ENCODE results near the gene P2RX3.

The P2RX3 gene

DNA sequence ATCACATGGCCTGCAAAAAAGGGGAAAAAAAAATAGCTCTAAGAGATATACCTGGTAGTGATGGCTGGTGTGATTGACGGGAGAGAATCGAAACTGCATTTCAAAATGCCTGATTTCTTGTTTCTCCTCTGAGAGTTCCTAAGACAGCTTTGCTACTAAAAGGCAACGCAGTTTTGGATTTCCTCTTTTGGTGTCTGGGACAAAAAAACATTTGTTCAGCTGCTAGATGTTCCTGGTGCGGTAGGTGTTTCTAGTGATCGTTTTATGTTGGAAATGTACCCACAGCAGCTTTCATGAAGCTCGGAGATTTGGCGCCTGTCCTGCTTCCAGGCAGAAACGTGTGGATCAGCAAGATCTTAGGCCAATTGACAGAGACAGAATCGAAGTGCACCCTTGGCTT is 18.1 kb downstream of the P2RX3 start:
- H3K4me3 ChIP-seq (ENCODE audit: low read depth, low read length): no peak overlapping the region
- TF ChIP-seq, protein P1, sequence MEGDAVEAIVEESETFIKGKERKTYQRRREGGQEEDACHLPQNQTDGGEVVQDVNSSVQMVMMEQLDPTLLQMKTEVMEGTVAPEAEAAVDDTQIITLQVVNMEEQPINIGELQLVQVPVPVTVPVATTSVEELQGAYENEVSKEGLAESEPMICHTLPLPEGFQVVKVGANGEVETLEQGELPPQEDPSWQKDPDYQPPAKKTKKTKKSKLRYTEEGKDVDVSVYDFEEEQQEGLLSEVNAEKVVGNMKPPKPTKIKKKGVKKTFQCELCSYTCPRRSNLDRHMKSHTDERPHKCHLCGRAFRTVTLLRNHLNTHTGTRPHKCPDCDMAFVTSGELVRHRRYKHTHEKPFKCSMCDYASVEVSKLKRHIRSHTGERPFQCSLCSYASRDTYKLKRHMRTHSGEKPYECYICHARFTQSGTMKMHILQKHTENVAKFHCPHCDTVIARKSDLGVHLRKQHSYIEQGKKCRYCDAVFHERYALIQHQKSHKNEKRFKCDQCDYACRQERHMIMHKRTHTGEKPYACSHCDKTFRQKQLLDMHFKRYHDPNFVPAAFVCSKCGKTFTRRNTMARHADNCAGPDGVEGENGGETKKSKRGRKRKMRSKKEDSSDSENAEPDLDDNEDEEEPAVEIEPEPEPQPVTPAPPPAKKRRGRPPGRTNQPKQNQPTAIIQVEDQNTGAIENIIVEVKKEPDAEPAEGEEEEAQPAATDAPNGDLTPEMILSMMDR (IDR thresholded peaks at IDR 0.05; ENCODE audit: control insufficient read depth, extremely low read depth, insufficient read depth): no peak
- DNase-seq (ENCODE audit: low read depth): no peak

DNA sequence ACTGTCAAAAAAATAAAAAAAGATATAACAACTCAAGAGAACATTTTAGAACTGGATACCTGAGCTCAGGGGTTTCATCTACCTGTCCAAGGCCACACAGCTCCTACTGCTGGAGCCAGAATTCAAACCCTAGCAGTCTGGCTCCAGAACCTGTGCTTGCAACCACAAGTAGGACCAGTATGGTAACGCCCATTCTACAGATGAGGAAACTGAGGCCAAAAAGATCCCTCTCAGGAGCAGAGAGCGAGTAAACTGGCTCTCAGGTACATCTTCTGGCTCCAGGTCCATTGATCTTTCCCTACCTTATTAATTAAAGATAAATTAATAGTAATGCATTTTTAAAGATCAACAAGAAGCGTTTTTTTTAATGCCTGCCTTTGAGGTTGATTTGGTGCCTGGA is 19.2 kb downstream of the P2RX3 start:
- H3K4me3 ChIP-seq (ENCODE audit: low read depth, low read length): no peak overlapping the region

DNA sequence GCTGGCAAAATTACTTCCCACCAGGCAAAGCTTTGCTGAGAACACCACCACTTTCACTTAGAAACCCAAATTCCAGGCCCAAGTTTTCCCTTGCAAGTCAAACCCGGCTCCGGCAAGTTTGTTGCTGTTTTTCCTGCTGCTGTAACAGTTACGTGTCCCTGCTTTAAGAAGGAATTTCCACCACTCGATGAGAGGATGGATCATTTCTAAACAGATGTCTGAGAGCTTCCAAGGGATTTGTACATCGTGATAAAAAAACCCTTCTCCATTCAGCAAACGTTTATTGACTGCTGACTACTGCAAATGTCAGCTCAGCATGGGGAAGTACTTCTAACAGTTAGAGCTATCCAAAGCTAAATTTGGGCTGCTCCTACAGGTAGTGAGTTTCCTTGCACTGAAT is 19.7 kb downstream of the P2RX3 start:
- DNase-seq (ENCODE audit: low read depth): no peak
- H3K4me3 ChIP-seq (ENCODE audit: low read depth, low read length): no peak overlapping the region
- TF ChIP-seq, protein P1 (IDR thresholded peaks at IDR 0.05; ENCODE audit: control insufficient read depth, extremely low read depth, insufficient read depth): no peak

More for the DNA sequence above, 19.2 kb downstream of the P2RX3 start:
- TF ChIP-seq, protein P1 (IDR thresholded peaks at IDR 0.05; ENCODE audit: control insufficient read depth, extremely low read depth, insufficient read depth): no peak
- DNase-seq (ENCODE audit: low read depth): no peak

DNA sequence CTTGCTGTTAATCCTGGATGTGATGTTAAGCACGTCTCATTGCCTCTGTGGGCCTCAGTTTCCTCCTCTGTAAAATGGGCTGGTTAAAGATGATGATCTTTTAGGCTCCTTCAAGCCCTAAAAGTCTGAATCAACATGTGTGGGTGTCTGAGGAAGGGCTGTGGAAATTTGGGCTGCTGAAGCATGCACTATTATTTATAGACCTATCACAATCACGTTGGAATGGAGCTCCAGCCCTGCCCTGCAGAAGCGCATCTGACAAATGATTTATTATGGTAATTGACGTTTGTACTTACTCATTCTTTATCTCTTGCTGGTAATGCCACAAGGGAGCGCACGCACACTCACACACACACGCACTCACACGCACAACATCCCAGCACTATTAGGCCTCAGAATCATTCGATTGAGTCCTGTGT is 20.4 kb downstream of the P2RX3 start:
- DNase-seq (ENCODE audit: low read depth): no peak
- H3K4me3 ChIP-seq (ENCODE audit: low read depth, low read length): no peak overlapping the region
- TF ChIP-seq, protein P1 (IDR thresholded peaks at IDR 0.05; ENCODE audit: control insufficient read depth, extremely low read depth, insufficient read depth): no peak

DNA sequence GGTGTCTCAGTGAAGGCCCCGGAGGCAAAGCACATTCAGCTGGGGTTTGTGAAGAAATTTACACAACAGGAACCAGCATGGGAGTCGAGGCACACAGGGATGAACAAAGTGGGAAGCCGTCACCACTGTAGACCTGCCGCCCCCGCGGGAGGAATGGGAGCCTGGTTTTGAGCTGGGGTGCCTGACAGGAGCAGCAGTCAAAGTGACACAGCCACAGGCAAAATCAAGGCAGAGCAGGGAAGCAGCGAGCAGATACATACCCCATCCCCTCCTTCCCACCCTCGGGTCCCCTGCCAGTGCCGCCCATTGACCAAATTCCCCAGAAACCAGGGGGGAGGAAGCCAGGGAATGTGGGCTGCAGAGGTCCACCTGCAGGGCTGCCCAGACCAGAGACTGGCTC is 20.8 kb downstream of the P2RX3 start:
- no peak overlapping the region for H3K4me3 ChIP-seq (ENCODE audit: low read depth, low read length)
- no peak for DNase-seq (ENCODE audit: low read depth)
- TF ChIP-seq, protein P1 (IDR thresholded peaks at IDR 0.05; ENCODE audit: control insufficient read depth, extremely low read depth, insufficient read depth): no peak

DNA sequence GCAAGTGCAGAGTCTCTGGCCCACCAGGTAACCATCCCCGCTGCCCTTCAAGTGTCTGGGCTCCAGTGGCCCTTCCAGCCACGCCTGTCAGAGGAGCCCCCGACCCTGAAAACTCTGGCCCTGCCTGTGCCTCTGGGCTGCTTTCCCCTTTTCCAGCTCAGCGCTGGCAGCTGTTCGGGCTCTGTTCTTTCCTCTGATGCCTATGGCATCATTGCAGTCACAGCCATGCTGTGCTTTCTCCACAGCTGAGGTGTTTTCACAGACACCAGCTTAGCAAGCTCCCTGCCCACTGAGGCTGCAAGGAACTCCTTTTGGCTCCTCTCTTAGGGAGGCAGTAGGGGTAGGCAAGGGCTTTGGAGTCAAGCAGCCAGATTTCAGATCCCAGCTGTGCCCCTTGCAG is 21.2 kb downstream of the P2RX3 start:
- TF ChIP-seq, protein P1 (IDR thresholded peaks at IDR 0.05; ENCODE audit: control insufficient read depth, extremely low read depth, insufficient read depth): no peak
- no peak for DNase-seq (ENCODE audit: low read depth)
- H3K4me3 ChIP-seq (ENCODE audit: low read depth, low read length): no peak overlapping the region

DNA sequence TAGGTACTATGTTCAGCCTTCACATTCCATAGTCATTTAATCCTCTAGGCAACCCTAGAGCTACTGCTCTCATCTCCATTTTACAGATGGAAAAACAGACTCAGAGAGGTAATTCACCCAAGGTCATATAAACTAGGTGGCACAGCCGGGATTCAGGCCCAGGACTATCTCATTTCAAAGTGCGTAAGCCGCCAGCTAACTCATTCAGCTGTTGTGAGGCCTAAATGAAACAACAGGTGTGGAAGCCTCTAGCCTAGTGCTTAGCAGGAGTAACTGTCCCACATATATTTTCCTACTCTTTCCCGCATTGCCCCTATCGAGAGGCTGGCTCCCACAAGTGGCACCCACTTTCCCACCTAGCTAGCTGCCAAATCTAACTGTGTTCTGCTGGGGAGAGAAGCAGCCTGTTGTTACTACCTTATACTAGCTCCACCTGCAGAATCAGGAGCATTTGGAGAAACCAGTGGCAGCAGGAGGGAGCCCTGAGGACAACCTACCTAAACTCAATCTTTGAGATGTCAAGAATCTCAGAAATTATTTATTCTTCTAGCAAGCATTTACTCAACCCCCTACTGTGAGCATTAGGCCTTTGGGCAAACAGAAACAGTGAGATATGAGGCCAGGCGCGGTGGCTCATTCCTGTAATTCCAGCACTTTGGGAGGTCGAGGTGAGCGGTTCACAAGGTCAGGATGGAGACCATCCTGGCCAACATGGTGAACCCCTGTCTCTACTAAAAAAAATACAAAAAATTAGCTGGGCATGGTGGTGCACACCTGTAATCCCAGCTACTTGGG is 21.9 kb downstream of the P2RX3 start:
- TF ChIP-seq, protein P1 (IDR thresholded peaks at IDR 0.05; ENCODE audit: control insufficient read depth, extremely low read depth, insufficient read depth): no peak
- no peak for DNase-seq (ENCODE audit: low read depth)
- no peak overlapping the region for H3K4me3 ChIP-seq (ENCODE audit: low read depth, low read length)

Measured in LNCaP clone FGC (cell line).